GM18909 (cell line): ENCODE data around the gene CAMK1D.

Source experiments
- ATAC-seq: cut with Tn5 transposase; IDR thresholded peaks from one replicate; pipeline ENCODE4 v1.9.1; 2021; ENCODE audit warnings: mild to moderate bottlenecking; ENCODE audit not compliant: unreplicated experiment, poor library complexity

CAMK1D gene

DNA sequence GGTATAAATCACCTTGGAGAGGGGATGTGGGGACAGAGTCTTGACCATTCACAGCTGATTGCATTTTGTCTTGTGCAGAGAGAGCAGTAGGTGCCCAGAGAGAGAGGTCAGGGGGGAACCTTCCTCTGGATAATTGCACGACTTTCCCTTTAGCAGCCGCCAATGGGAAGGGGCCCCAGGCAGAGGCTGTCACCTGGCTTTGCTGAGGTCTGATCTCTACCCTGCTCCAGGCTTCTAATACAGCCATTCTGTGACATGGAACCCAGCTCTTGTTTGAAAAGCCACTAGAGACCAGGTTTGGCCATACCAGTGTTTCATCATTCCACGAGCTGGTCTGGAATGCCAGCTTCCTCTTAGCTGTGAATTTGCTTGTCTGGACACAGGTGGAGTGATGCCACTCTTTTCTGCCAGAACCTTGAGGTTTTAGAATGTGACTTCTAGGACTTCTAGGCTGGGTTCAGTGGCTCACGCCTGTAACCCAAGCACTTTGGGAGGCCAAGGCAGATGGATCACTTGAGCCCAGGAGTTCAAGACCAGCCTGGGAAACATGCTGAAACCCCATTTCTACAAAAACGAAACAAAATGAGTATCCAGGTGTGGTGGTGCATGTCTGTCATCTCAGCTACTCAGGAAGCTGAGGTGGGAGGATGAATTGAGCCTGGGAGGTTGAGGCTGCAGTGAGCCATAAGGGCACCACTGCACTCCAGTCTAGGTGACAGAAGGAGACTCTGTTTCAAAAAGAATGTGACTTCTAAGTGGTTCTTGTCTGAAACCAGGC, 159.9 kb downstream of the CAMK1D start:
- ATAC-seq, result no peak

DNA sequence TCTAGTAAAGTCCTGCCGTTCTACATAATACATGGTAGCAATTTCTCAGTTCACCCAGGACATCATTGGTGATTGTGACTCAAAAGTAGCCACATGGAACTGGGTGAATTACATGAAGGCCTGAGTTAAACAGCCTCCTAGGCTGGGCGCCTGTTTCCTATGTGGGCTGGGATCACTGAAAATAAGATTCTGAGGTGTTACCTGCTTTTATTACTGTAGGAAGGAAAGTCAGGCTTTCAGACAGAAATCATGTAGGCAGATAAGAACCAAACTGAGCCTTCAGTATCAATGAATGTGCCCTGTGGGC, 160.4 kb downstream of the CAMK1D start:
- no peak for ATAC-seq

DNA sequence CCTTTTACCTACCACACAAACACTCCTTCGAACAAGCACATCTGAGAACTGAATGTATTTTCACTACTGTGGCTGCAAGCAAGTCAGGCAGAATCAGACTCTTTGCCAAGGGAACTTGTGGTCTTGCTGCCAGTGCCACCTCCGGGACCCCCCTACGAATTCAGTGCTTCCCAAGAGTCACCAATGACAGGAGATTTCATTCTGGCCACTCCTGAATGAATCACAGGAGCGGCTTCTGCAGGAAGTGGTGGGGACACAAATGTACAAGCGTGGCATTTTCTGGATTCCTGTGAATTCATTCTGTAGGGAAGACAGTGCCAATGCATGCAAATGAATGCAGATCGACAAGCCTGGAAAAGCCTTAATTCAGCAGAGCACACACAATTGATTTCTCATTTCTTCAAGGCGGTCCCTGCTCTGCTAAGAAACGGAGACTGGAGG, 161.2 kb downstream of the CAMK1D start:
- ATAC-seq, result no peak

DNA sequence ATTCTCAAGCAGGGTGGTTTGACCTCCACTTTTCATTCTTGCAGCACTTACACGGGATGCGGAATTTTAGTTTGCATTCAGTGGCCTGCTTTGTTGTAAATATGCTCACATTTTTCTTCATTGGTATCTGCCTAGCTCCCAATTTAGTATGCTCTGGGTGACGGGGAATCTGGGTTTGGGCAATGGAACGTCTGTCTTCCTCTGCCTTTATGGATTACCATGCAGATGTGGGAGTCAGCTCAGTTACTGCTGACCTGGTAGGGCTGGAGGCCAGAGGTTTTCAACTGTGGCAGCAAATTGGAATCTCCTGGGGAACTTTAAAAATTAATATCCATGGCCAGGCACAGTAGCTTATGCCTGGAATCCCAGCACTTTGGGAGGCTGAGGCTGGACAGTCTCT, 161.6 kb downstream of the CAMK1D start:
- no peak for ATAC-seq

DNA sequence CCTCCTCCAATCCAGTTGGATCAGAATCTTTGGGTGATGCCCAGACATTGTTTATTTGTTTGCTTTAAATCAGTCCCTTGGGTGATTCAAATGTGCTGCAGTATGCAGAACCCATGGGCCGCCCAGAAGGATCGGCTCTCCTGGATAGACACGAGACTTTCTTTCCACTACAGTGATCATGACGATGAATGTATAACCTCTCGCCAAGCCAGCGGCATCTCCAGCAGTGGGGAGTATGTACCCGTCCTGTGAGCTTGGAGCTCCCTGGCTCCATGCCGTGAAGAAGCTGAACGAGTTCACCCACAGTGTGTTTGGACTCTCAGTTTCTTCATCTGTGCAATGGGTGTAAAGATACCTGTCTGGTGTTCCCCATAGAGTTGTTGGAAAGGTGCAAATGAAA, 162.3 kb downstream of the CAMK1D start:
- ATAC-seq, result no peak

DNA sequence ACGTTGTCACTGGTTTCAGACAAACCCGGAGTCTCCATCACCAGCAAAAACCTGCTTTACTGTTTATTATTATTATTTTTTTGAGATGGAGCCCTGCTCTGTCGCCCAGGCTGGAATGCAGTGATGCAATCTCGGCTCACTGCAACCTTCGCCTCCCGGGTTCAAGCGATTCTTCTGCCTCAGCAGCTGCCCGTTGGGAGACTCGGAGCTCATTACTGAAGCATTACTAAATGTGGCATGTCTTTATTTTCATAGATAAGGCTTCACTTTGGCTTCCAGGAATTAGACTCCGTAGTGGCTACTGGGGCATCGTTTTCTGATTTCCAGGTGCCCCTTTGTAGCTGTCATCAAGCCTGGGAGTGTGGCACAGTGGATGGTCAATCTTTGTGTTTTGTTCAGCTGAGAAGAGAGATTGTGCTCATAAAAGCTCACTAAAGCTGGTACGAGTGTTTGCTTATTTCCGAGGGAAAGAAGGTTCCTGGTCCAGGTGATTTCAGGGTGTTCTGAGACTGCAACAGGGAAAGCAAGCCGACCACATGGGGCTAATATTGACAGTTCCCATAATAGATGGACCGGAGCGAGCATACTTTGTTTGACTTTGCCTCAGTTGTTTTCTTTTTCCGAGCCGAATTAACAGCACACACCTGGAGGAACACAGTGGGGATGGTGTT, 163.1 kb downstream of the CAMK1D start:
- ATAC-seq, result no peak

DNA sequence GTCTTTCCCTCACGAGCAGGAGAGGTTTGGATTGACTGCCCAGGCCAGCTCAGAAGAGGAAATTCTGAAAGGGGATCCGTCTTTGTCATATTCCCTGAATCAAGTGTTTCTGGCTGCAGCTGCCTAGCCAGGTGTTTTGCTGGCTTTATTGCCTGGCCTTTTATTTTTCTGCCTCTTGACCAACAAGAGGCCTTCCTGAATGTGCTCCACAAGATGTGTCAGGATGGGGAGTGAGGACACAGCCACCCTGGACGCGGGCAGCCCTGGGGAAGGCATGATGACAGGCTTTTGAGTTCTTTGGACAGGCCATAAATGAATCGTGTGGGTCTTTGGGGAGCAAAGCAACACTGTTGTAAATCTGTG, 163.6 kb downstream of the CAMK1D start:
- ATAC-seq, result no peak

DNA sequence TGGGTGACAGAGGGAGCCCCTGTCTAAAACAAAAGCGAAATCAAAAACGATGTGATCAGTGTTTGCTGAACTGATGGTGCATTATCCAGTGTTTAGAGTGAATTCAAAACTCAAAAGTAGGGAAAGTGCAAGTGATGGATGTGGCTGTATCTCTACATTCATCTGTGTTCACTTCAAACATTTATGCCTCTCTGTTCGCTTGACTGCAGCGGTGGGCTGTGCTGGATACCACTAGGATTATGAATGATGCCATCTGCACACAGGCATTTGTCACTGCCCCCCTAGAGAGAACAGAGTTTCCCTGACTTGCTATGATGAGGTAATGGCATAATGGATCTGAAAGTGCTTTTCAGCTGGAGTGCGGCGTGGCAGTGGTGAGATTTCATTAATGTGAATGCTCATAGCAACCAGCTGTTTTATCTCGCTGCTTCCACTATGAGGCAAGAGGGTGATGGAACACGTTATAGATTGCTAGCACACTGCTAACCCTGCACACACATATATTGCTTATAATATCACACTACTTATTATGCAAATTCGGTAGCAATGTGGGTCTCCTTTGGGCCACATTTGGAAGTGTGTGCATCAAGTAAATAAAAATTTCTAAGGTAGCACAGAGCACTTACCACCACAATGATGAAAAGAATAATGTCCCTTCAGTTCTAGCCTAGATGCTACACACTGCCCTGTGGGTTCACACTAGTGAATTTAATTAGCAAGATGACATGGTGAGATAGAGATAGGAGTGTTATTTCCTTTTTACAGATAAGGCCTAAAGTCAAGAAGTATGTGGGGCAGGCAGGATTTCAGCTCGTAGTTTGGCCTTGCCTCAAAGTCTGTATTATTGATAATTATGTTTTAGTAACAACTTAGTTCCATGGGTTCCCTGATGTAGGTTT, 164.7 kb downstream of the CAMK1D start:
- ATAC-seq, result no peak

DNA sequence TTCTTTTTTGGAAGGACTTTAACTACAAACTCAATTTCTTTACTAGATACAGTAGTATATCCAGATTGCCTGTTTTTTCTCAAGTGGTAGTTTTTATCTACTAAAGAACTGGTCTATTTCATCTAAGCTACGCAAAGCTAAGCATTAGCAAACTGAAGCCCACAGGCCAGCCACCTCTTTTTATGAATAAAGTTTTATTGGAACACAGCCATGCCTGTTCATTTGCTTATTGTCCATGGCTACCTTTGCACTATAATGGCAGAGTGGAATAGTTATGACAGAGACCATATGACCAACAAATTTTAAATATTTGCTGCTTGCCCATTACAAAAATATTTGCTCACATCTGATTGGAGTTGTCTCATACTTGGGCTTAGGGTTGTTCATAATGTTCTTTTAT, 168.7 kb downstream of the CAMK1D start:
- no peak for ATAC-seq

DNA sequence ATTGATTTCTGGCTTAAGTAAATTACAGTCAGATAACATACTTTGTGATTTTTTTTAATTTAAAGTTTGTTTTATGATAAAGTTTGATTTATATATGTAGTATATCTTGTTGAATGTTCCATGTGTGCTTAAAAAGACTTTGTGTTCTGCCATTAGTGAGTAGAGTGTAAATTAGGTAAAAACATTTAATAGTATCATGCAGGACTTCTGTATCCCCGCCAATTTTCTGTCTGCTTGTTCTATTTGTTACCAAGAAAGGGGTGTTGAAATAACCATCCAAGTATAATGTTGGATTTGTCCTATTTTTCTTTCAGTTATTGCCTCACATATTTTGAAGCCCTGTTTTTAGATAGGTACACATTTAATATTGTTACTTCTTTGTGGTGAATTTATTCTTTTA, 172.1 kb downstream of the CAMK1D start:
- ATAC-seq, result no peak

DNA sequence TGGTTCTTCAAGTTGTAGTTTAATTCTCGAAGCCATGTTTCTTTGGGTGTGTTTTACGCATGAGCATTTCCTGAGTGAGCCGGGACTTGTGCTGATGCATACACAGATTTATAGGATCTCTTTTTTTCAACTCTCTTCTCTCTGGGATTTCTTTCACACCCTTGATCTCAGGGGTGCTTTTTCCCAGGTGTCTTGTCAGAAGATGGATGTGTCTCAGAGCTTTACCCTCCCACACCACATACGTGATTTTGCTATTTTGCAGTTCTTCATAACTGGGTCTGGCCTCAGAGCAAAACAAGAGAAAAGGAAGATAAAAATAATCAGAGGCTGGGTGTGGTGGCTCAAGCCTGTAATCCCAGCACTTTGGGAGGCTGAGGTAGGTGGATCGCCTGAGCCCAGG, 177.0 kb downstream of the CAMK1D start:
- no peak for ATAC-seq

DNA sequence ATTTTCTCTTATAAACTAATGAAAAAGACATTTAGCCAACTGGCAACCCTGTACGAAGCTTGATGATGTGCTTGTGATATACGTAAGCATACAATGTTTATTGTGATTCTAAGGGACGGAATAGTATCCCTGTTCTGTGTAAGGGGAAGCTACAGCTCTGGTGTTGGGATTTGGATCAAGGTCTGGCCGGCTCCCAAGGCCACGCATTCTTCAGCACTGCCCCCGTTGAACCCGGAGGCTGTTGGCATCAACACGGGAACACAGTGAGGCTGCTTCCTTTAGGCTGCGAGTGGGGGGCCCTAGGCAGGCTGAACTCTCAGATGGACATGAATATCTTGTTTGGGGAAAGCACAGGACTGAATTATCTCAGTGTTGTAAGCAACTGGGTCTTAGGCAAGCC, 180.6 kb downstream of the CAMK1D start:
- no peak for ATAC-seq

DNA sequence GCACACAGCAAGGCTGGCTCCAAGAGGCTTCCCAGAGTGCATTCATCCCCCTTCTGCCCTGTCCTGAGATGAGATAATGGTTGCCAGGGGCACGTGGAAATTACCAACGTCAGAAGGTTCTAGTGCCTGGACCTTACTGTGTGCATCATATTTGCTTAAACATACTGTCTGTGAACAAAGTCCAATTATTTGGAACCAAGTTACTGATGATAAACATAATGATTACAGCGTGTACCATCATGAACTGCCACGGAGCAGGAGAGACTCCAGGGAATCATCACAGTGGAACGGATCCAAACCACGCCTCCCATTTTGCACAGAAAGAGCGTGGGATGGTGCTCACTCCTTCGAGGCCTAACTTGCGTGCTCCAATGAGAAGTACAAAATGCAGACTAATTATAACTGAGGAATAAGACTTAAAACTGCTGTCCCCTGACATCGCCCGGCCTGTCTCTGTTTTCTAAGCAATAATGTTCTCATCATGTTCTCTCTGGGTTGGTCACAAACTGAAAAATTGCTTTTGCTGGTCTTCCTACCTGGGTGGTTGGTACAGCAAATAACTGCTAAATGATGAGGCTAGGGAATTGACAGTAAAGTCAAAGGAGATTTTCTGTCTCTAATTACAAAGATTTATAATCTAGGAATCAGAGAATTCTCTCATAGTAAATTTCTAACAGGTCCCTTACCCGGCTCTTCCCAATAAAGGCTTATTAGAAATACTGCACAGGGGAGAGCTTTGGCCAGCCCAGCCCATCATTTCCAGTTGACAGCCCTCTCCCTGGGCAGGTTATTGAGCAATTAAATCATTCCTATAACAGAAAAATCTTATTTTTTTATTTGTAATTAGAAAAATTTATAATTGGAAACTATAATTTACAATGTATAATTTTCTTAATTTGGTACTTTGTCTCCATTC, 182.2 kb downstream of the CAMK1D start:
- ATAC-seq, result no peak

DNA sequence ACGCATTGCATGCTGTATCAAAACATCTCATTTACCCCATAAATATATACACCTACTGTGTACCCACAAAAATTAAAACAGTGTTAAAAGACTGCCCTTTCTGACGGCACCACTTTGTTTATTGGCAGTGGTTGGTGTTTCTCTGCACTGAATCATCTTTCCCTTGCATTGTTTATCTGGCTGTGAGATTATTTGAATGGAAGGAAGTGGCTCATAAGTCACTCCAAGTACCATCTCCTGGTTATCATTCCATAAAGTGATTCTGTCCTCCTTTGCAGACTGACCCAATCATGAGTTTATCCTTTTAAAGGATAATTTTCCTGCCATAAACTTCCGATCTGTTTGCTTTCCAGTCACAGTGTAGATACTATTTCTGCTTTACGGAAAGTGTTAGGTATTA, 183.8 kb downstream of the CAMK1D start:
- no peak for ATAC-seq

DNA sequence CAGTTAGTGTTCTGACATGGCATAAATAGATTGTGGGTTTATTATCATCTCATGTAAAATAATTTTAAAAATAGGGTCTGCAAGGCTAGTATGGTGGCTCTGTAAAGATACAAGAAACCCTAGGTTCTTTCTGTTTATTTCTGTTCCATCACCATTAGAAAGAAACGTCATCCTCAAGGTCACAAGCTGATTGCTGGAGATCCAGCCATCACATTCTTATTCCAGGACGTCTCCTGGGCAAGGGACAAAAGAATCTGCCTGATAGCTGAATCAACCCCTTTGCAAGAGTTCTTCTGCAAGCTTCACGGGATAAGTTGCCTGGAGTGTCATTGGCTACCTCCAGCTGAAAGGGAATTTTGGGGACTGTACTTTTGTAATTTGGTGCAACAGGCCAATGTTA, 184.4 kb downstream of the CAMK1D start:
- no peak for ATAC-seq

DNA sequence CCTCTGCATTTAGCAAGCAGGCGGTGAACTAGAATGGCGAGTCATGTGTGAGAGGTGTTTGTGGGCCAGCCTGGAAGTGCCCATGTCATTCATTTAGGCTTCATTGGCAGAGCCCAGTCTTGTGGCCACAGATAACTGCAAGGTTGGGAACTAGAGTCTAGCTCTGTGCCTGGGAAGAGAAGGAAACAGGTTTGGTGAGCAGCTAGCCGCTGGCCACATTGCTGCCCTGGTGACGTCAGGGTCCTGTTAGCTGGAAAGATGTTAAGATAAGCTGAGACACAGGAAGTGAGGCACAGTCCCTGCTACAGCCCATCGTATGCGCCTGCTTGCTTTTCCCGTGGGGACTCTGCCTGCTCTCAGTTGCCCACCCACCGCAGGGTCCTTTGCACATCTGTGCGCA, 185.5 kb downstream of the CAMK1D start:
- ATAC-seq, result no peak

DNA sequence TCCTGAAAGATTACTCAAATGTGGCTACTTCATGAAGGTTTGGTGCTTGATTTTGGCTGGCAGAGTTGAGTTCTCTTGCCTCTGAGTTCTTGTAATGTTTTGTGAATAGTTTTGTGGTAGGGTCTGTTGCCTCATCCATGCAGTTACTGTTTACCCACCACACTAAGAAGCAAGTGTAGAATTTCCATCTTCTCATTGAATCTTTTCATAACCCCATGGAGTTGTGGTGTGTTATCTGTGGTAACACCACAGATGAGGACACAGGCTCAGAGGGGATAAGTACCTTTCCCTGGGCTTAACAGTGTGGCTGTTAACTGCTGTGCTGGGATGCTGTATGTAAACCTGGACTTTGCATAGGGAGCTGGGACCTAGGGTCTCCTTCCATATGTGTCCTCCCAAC, 186.3 kb downstream of the CAMK1D start:
- no peak for ATAC-seq

DNA sequence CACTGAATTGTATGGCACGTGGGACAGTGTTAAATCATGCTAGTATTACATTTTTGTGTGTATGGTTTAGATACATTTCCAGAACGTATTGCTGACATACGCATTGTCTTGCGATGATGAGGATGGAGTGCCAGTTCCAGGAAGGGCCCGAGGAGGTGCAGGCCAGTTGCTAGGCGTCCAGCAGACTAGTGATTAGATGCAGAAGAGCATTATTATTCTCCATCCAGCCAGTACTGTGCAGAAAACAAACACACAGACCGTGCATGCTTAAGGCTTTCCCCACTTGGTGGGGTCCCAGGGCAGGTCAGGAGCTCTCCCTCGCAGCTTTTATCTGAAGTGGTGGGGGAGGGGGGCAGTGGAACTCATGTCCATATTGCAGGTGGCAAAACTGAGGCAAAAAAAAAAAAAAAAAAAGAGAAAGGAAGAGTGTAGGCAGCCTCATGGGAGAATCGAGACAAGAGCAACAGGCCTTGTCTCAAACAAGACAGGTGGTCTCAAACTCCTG, 189.2 kb downstream of the CAMK1D start:
- ATAC-seq, result no peak

DNA sequence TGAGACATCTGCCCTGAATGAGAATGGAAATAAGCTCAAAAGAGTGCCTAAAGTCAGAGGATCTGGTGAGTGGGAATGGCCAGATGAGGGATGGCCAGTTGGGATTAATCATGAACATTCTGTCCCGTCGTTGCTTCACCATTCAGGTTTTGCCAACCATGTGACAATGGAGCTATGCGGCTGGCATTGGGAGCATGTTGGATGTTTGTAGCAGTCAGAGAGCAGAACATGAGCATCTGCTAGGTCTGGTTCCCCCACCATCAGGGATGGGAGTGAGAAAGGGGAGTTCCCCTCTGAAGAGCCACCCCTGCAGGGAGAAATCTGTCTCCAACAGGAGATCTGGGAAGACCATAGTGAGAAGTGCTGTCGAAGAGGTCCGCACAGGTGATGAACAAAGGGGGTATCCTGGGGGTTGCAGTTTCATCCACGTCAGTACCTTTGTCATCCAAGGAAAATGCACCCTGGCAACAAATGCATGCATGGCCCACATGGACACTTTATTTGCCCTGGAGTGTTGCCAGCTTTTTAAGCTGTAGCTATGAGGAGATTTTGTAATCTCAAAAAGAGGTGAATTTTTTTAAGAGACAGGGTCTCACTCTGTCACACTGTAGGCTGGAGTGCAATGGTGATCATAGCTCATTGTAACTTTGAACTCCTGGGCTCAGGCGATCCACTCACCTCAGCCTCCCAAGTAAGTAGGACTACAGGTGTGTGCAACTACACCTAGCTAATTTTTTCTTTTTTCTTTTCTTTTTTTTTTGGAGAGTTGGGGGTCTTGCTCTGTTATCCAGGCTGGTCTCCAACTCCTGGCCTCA, 190.2 kb downstream of the CAMK1D start:
- no peak for ATAC-seq
